ENCODE data around the gene TWSG1. TPM values are rescaled to one million over a fixed set of nuclear protein-coding genes. Genes with fewer than 3 reads are reported as not detected.

TWSG1 gene
- total RNA-seq, 4 donors from 2014 or later: 10.7 to 45.2 (median 22.6) TPM

- Histone ChIP-seq H3K4me1 (no peaks in the 10 kb centered on the region), H3K27me3 (no peaks in the 10 kb centered on the region), H3K36me3 (no peaks in the 10 kb centered on the region), H3K4me3 (no peak overlapping the region), H3K27ac (no peak overlapping the region), H3K9me3 (peaks cover 0 to 6% (median 0%) of the 10 kb centered on the region in 3 donors)
- 70 to 91% methylated on average over 2 of the region's 2 CpGs for WGBS, 2 donors
- TF ChIP-seq CTCF (IDR thresholded peaks at IDR 0.05) (no peak), POLR2A (IDR thresholded peaks at IDR 0.05) (no peak)
- intact Hi-C loops (cut with DNase I): no loop called here
- DNase-seq: no peak
These were observed 8.9 kb upstream of the TWSG1 start for GRCh38 chr18:9325716-9326115.

GRCh38 chr18:9328776-9329175, 5.8 kb upstream of the TWSG1 start:
- WGBS, 2 donors: 92 to 93% methylated on average over 2 of the region's 2 CpGs
- no peak overlapping the region for H3K4me3 ChIP-seq
- DNase-seq: no peak
- H3K9me3 ChIP-seq: peaks cover 0 to 6% (median 0%) of the 10 kb centered on the region in 3 donors
- no peaks in the 10 kb centered on the region for H3K27me3 ChIP-seq
- no peaks in the 10 kb centered on the region for H3K36me3 ChIP-seq
- H3K4me1 ChIP-seq: peaks cover 2 to 4% (median 2%) of the 10 kb centered on the region in 3 donors
- intact Hi-C loops (cut with DNase I): no loop called here
- no peak overlapping the region for H3K27ac ChIP-seq
- no peak for TF ChIP-seq CTCF (IDR thresholded peaks at IDR 0.05)
- no peak for TF ChIP-seq POLR2A (IDR thresholded peaks at IDR 0.05)

- peaks cover 2 to 8% (median 3%) of the 10 kb centered on the region in 3 donors for H3K4me1 ChIP-seq
- DNase-seq: no peak
- H3K27ac ChIP-seq: no peak overlapping the region
- TF ChIP-seq CTCF (IDR thresholded peaks at IDR 0.05) (no peak), POLR2A (IDR thresholded peaks at IDR 0.05) (no peak)
- WGBS, 2 donors: 38 to 63% methylated on average over 1 of the region's 1 CpG
- no peak overlapping the region for H3K4me3 ChIP-seq
- H3K36me3 ChIP-seq: no peaks in the 10 kb centered on the region
- no peaks in the 10 kb centered on the region for H3K27me3 ChIP-seq
- peaks cover 0 to 6% (median 0%) of the 10 kb centered on the region in 3 donors for H3K9me3 ChIP-seq
- intact Hi-C loops (cut with DNase I): no loop called here
These were observed 5.1 kb upstream of the TWSG1 start for GRCh38 chr18:9329471-9329870.

- H3K4me3 ChIP-seq: no peak overlapping the region
- no peaks in the 10 kb centered on the region for H3K27me3 ChIP-seq
- H3K9me3 ChIP-seq: peaks cover 0 to 6% (median 0%) of the 10 kb centered on the region in 3 donors
- no peak for DNase-seq
- H3K27ac ChIP-seq: no peak overlapping the region
- H3K36me3 ChIP-seq: no peaks in the 10 kb centered on the region
- H3K4me1 ChIP-seq: peaks cover 3 to 13% (median 4%) of the 10 kb centered on the region in 3 donors
- intact Hi-C loops (cut with DNase I): no loop called here
- WGBS, 2 donors: 82 to 90% methylated on average over 2 to 3 of the region's 3 CpGs
- TF ChIP-seq CTCF (IDR thresholded peaks at IDR 0.05): no peak
- no peak for TF ChIP-seq POLR2A (IDR thresholded peaks at IDR 0.05)
These were observed 4.2 kb upstream of the TWSG1 start for GRCh38 chr18:9330419-9330818.

- WGBS, 2 donors: 42 to 63% methylated on average over 30 to 31 of the region's 52 CpGs
- DNase-seq: peak; percentile 28
- intact Hi-C loops (cut with DNase I): no loop called here
- Histone ChIP-seq H3K4me3 (peak overlapping the region; percentile 77 to 86 (median 84)), H3K27me3 (no peaks in the 10 kb centered on the region), H3K4me1 (peaks cover 3 to 27% (median 8%) of the 10 kb centered on the region in 3 donors), H3K36me3 (peaks cover 0 to 12% (median 0%) of the 10 kb centered on the region in 3 donors), H3K9me3 (no peaks in the 10 kb centered on the region), H3K27ac (peak overlapping the region; percentile 87 to 93 (median 90))
- TF ChIP-seq CTCF (IDR thresholded peaks at IDR 0.05) (no peak), POLR2A (IDR thresholded peaks at IDR 0.05) (no peak)
These were observed 888 bp upstream of the TWSG1 start for GRCh38 chr18:9333441-9334328.

All from esophagus squamous epithelium (tissue), 5 donors.